Activated naive CD8-positive, alpha-beta T cell treated with anti-CD3 and anti-CD28 coated beads, Interleukin-2, amount 50 U/mL, for 16 hours (primary cell): ENCODE measurements around the gene EYS.

Experiments
- DNase-seq: peaks from one replicate; pipeline ENCODE4 v3.0.0-alpha.2; 2020; ENCODE audit warnings: low read depth, low spot score

The EYS gene

DNA sequence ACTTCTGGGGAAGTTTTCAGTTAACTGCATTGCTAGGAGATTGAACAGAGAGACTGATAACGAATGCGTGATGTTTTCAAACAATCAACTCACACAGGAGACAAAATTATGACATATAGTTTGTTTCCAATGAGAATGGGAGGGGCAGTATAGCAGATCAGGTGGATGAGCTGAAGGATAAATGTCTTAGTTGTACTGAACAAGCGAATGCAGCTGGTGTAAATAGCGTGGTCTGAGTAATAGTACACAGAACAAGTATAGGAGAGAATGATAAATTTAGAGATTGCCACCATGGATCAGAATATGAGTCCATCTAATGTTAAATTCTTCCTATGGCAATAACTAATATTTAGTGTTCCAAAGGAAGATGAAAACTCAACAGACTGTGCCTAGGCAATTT lies 858.6 kb downstream of the EYS start:
- no peak for DNase-seq

DNA sequence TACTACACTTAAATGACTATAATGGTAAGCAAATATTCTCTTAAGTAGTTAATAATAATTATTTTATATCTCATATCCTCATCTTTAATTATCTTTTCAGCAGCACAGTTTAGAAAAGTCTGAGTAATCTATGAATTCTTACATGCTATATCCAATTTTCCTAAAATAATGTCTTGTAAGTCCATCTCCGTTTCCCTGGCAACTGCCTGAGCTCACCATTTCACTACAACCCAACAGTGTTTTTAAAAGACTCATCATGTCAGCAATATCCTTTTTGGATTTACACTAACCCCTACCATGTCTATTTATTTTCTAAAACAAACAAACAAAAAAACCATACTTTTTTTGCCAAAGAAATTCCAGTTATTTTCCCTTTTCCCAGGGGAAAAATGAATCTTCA lies 859.6 kb downstream of the EYS start:
- no peak for DNase-seq

DNA sequence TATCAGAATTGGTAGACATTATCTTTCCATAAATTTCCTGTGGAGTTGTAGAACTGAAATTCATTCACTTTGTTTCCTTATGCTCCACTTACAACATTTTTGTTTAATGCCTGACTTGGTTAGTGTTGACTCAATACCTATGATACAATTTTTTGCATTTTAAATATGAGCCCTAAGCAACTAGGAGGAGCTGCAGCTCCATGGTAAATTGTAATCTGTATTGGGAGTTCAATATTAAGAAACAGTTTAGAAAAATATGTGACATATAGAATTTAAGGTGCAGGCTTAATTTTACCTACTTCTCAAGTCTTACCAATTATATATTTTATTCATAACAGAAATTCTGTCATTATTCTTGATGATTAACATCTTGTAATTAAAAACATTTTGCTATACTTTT lies 868.3 kb downstream of the EYS start:
- no peak for DNase-seq

DNA sequence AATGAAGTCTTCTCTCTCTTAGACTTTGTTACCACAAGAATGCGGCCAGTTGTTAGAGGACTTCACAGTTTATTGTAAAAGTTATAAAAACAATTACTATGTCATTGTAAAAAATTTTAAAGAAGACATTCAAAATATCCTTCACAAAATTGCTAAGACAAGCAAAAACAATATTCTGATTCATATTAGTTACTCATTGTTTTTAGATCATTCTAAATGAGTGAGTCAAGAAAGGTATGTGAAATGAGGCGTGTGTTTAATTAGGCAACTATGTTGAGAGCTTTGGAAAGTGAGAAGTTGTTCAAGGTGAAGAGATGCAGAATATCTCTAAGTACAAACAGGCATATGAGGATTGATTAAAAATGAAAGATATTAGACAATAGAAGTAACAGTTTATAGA lies 875.3 kb downstream of the EYS start:
- DNase-seq = no peak

DNA sequence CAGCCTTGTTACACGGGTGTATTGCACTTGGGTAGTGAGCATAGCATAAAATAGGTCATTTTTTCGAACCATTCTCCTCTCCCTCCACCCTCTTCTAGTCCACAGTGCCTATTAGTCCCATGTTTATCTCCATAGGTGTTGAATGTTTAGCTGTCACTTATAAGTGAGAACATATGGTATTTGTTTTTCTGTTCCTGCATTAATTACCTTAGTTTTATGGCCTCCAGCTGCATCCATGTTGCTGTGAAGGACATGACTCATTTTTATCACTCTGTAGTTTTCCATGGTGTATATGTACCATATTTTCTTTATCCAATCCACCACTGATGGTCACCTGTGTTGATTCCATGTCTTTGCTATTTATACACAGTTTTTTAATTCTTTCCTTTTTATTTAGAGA lies 889.5 kb downstream of the EYS start:
- DNase-seq = no peak

DNA sequence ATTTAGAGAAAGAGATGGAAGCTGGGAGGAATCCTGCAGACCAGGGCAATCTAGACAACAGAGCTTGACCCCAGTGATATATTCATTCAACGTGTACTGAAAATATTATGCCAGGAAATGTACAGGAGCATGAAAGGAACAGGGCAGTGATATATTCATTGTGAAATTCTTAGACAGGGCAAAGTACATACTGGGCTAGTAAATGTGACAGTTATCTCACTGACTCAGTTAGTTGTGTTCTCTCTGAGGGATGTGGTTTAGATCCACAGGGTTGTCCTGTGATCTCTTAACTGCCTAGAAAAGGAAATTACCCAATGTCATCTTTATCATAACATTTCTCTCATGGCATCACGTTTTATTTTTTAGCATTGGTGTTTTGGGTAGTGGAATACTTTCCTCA lies 891.3 kb downstream of the EYS start:
- DNase-seq = no peak

DNA sequence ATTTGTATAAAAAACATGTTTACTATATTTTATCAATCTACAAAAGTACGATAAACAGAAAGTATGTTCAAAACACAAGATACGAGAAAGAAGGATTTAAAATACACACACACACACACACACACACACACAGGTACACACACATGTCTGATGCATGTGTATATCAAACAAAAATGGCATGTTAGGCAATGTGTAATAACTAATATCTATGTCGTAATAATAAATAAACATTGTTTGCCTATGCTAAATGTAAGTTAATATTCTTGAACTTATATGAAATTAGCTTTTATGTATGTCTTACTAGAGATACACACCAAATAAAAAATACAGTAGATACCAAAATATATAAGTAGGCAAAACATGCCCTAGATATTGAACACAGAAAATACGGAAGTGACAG lies 894.9 kb downstream of the EYS start:
- no peak for DNase-seq

DNA sequence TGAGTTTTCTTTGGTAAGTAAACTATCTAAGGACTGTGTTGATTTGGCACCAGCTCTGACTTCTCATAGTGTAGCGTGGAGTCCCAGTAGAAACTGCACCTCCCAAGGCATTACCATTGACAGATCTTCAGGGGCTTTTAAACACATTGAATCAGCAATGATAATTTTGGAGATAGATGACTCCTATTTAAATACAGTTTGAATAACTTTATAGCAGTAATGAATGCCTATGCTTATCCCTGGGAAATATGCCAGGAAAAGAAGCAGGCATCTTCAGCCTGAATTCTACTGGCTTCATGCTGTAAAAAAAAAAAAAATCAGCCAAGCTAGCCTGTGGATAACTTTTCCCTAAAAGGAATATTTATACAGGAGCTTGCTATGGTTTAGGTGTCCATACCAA lies 895.9 kb downstream of the EYS start:
- no peak for DNase-seq

DNA sequence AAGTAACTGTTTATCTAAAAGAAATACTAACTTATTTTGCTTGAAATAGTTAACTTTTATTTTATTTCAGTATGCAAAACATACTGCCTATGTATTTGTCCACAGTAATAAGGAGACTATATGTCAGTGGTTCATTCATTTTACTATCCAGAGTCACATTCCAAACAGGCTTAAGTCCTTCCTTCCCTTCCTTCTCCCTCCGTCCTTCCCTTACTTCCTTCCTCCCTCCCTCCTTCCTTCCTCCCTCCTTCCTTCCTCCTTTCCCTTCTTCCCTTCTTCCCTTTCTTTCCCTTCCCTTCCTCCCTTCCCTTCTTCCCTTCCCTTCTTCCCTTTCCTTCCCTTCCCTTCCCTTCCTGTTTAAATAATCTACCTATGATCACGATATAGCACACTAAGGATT lies 899.2 kb downstream of the EYS start:
- DNase-seq = no peak

DNA sequence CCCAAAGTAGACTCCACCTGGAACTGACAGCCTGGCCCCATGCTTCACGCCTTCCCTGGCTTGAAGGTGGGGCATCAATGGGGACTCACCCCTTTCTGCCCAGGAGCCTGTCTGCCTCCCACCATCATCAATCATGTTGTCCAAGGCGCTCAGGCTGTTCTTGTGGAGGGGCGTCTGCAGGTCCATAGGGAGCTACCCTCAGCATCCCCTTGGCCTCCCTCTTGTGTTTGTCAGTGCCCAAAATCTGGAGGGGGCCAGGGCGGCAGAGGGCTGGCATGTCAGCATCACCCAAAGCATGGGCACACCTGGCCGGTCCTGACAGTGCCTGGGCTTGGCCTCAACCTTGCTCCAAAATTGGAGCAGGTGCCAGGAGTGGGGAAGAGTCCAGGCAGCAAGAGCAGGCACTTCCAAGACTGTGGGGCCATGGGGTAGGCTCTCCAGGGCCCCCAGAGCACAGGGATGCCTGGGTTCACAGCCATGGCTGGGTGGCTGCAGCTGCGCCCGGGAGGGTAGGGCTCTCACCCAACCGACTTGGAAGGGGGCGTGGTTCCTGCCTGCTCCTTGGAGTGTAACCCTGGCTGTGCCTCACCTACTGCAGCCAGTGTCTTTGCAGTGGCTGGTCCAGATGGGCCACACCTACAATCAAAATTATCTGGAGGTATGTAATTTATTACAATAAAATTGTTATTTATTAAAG lies 903.4 kb downstream of the EYS start:
- DNase-seq = no peak

DNA sequence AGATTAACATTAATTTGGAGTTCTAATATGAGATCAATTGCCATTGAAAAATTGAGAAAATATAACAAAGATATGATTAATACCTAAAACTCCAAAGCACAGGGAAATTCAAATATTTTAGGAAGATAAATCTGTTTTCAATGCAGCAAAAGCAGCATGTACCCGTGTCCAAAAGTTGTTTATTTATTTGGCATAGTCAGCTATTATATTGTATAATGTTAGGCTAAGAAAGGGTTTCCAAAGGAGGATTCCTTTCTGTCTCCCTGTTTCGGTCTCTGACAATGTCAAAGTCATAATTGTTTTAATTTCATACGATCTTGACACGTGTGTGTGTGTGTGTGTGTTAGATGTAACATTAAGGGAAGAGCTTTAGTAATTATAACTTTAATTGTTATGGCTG lies 914.5 kb downstream of the EYS start:
- DNase-seq = no peak

DNA sequence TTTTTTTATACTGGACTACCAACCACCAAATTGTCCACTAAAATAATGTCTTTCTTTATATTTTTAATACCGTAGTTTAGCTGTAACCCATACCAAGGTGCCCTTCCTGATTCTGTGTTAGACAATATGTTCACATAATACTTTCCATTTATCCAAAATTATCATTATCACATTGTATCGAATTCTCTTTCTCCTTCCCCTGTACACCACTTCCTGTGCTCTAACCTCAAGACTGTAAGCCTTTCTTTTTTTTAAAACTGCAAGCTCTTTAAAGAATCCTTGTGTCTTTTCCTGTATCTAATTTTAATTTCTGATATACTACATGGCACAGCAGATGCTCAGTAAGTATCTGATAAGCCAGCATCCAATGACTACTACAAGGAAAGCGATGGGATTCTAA lies 917.5 kb downstream of the EYS start:
- no peak for DNase-seq

DNA sequence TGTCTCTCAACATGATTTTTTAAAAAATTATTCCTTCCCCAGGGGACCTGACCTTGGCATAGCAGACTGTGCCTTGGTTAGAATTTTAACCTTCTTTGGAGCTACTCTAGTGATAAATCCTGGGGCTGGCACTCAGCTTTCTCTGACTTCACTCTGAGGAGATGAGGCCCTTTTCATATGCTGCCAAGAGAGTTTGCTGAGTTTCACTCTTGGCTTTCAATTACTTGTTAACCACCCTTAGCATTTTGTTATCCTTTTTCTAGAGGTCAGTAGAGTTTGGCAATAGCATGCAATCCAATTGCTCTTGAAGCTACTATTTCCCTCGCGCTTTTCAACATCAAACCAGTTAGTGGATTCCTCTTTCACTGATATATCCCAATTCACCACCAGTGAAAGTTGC lies 920.3 kb downstream of the EYS start:
- no peak for DNase-seq

DNA sequence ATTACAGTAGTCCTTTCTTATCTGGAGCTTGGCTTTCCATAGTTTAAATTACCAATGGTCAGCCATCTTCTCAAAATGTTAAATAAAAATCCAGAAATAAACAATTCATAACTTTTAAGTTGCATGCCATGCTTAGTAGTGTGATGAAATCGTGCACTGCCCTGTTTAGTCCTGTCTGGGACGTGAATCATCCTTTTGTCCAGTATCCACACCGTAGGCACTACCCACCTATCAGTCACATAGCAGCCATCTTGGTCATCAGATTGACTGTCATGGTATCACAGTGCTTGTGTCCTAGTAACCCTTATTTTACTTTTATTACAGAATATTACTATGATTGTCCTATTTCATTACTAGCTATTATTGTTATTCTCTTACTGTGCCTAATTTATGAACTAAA lies 924.1 kb downstream of the EYS start:
- DNase-seq = no peak

DNA sequence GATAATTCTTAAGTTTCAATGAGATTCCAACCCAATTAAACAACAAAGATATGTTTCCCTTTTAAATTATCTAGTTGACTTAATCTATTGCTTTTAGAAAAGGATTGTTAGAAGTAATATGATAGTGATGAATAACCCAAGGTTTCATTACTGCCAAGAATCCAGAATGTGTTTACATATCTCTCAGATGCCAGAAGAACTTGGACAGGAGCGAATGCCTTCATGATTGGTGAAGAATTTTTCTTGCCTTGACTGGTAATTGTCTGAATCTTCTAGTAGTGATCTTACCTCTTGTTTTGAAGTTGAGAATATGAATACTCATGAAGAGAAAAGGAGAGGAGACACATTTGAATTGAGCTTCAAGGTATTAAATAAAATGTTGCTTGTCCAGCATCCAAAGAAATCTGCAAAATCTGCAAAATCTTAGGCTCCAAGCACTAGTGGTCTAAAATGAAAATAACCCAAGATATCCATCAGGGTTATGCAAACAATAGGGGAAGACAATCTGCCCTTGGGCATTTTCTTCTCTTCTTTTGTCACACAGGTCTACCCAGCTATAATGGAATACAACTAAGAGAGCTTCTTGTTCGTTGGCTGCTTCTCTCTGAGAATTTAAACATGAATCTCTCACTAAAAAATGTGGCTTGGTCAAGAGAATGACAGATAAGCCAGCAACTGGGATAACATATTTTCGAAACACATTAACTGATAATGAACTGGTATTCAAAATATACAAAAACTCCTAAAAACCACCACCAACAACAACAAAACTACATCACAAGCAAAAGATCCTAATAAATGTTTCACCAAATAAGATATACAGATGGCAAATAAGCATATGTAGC lies 928.9 kb downstream of the EYS start:
- DNase-seq = no peak

DNA sequence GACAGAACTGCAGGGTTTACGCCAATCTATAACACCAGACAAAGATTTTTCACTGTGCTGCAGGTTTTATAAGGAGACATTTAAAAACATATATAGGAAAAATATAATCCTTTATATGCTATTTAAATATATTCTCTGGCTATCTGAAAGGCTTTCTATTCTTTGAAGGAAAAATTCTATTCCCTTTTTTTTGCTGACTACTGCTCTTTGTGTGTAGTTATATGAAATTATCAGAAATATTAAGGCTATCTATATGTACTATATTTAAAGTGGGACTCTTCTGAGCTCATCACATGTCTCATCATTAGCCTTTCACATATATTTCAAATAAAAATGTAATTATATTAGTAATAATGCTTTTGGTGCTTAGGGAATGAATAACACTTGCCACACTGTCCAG lies 930.7 kb downstream of the EYS start:
- no peak for DNase-seq

DNA sequence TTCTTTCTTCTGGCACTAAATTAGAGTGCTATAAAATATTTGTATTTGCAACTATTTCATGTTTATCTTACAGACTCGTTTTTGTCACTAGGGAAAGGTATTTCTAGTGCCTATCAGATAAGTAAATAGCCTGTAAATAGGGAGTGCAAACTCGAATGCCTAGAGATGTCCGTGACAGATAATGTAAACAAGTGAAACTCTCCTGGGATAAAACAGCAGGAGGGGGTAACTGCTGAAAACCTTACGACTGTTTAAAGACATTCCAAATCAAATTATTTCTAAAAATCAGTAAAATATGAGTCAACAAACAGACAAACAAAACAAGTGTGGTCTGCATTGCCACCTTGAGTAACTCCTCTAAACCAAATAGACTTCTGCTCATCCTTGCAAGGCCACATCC lies 932.1 kb downstream of the EYS start:
- DNase-seq = no peak

DNA sequence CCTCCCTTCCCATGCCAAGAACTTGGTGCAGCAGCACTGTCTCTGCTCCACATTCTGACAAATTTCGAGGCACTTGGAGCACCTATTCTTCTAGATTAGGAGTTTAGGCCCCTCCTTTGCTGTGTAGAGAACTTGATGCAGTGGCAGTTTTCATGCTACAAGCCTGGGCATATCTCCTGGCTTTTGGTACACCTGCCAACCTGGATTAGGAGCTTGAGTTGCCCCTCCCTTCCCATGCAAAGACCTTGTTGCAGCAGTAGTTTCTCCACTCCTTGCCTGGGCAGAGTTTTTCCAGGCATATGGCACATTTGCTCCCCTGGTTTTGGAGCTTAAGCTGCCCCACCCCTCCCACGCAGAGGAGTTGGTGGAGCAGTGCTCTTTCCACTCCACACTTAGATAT lies 956.1 kb downstream of the EYS start:
- DNase-seq = no peak

DNA sequence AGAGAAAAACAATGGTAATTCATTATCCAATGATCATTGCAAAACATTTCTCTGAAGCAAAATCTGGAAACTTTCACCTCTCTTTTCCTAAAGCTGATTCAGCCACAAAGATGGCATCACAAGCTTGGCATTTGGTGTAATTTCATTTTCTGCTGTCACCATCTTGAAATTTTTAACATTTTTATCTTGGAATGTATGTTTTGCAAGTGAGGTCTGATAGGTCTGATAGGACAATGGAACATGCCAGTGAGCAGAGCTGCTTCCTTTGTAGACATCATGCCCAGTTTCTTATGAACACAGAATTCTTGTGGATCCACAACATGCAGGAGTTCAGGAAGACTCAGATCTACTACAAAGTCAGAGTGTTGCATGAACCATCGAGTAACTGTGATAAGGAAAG lies 969.6 kb downstream of the EYS start:
- no peak for DNase-seq

DNA sequence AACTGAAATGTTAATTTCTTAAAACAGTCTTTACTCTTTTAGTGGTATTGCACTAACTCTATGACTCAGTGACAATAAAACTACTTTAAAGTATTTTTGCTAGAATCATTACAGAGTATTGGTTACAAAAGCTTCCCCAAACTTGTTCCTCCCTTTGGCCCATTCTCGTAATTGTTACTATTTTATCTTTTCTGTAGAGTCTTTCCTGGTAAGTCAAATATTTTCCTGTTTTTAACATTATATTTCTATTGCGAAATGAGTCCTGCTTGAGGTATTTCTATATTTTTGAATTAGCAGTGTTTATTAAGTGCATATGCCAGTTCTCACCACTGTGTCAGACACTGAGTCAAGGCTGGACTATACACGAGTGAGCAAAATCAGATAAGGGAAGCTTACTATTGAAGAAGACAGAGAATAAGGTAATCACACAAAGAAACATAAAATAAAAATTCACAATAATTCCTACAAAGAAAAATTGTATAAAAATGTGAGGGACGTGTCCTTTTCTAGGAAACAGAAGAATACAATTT lies 970.5 kb downstream of the EYS start:
- DNase-seq = no peak

DNA sequence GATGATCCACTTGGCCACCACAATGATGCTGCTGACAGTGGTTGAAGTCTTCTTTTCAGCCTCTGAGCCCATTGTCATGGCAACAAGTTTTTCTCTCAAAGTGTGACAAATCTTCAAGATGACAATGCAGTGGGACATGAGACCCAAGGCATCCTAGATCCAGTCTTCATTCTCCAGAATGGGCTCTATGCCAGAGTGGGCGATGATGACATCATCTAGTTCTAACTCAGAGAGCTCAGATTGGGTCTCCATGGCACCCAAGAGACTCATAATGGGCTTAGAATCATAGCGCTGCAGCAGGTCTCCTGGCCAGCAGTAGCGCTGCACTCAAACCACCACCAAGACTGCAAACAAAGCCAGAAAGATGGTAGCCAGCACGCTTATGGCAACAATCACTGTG lies 973.6 kb downstream of the EYS start:
- no peak for DNase-seq

DNA sequence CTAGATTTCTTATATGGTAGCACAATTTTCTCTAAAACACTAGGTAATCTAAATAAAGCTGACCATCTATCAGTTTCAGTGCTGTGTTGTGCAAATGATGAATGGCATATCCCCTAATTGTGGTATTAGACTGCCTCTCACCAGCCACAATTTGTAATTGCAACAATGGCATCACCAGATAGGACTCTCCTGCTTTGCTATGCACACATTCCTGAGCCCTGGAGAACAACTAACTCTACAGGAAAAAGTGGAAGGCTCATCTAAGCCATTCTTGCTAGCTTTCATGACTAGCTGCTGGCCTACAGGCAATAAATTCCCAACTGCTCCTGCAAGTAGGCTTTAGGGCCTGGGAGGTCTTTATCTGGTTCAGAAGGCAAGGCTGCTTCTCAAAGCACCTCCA lies 974.1 kb downstream of the EYS start:
- DNase-seq = no peak

DNA sequence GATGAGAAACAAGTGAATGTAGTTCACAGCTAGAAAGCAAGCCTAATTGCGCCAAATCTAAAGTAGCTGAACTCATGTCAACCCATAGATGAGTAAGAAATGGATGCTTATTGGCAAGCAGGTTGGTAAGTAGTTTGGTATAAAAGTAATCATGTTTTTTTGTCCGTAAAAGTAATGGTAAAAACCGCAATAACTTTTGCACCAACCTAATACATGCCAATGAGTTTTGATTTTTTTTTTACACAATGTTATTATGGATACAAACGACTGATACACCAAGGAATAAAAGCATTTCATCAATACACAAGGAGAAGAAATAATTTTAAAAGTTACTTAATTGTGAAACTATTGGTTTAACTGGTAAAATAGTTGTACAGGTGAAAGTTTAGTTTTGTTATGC lies 977.5 kb downstream of the EYS start:
- no peak for DNase-seq
